Gastrocnemius medialis (tissue), 4 donors: ENCODE results near the gene DNAJC17. TPM values are rescaled to one million over a fixed set of nuclear protein-coding genes. Genes with fewer than 3 reads are reported as not detected.

Source experiments
- ATAC-seq, 2 donors: fragments of 150-250 bp; one replicate each; pipeline ENCODE4 v1.9.1; 2016
- DNase-seq, 2 donors: peaks; one replicate each; pipeline ENCODE4 v3.0.0-alpha.2; 2019
- H3K27ac ChIP-seq, 4 donors: fragments of 200-600 bp; sonication (generic); 1 replicate in 1 of 4; 2 replicates in 3 of 4; pipeline ENCODE4 v1.5.1; 2016 to 2018; ENCODE audit warnings: mild to moderate bottlenecking in 2 of 4, moderate library complexity in 1 of 4
- H3K27me3 ChIP-seq, 3 donors: fragments of 200-600 bp; sonication (generic) in 2 of 3; 1 replicate in 1 of 3; 2 replicates in 2 of 3; pipeline versions ENCODE4 v1.5.1 to v1.6.0; 2016 to 2019; ENCODE audit warnings: mild to moderate bottlenecking in 1 of 3, moderate library complexity in 1 of 3
- H3K36me3 ChIP-seq, 2 donors: fragments of 200-600 bp; sonication (generic) in 1 of 2; one replicate each; pipeline ENCODE4 v1.5.1; 2017 to 2018
- H3K4me1 ChIP-seq, 2 donors: fragments of 200-600 bp; sonication (generic) in 1 of 2; one replicate each; pipeline ENCODE4 v1.5.1; 2016 to 2017; ENCODE audit warnings: mild to moderate bottlenecking in 2 of 2
- H3K4me3 ChIP-seq, 4 donors: fragments of 200-600 bp; sonication (generic) in 3 of 4; 1 replicate in 1 of 4; 2 replicates in 3 of 4; pipeline ENCODE4 v1.5.1; 2016 to 2019; ENCODE audit warnings: mild to moderate bottlenecking in 2 of 4
- H3K9me3 ChIP-seq, 3 donors: fragments of 200-600 bp; sonication (generic) in 2 of 3; 1 replicate in 1 of 3; 2 replicates in 2 of 3; pipeline ENCODE4 v1.5.1; 2016 to 2019
- POLR2A ChIP-seq, 2 donors: fragments of 450-650 bp; IDR thresholded peaks; one replicate each; pipeline ENCODE4 v1.6.1; 2017; ENCODE audit warnings: antibody characterized with exemption in 2 of 2, mild to moderate bottlenecking in 2 of 2, moderate library complexity in 2 of 2
- in situ Hi-C, 4 donors: fragments of 200-750 bp; cut with MboI; loops; one replicate each; pipeline versions ENCODE4 v1.15.0 to v1.8.0; 2017; ENCODE audit warnings: low sequenced_read_pairs in 4 of 4
- intact Hi-C: fragments of 100-400 bp; cut with DNase I; formaldehyde crosslinking; loops from one replicate; pipeline ENCODE4 v1.15.1; 2023; ENCODE audit warnings: low total_unique reads
- total RNA-seq, 4 donors: library from RNA; depleted of rRNA; stranded (reverse); fragments of >200 nt; gene quantifications; one replicate each; pipeline versions ENCODE4 v1.1.0 to v1.2.3, GENCODE V29; 2016
- TF ChIP-seq, protein P1 (sequence below), 5 experiments: fragments of 450-650 bp in 3 of 5; fragments of 200-600 bp in 2 of 5; sonication (generic) in 2 of 5; IDR thresholded peaks in 4 of 5; conservative IDR thresholded peaks in 1 of 5; 1 replicate in 4 of 5; 2 replicates in 1 of 5; pipeline ENCODE4 v1.5.1; 2016 to 2019; ENCODE audit warnings: antibody characterized with exemption in 5 of 5, mild to moderate bottlenecking in 3 of 5, moderate library complexity in 3 of 5

DNAJC17 gene
- total RNA-seq, 4 donors from 2014 or later: 5.3 to 25.0 (median 11.4) TPM

DNA sequence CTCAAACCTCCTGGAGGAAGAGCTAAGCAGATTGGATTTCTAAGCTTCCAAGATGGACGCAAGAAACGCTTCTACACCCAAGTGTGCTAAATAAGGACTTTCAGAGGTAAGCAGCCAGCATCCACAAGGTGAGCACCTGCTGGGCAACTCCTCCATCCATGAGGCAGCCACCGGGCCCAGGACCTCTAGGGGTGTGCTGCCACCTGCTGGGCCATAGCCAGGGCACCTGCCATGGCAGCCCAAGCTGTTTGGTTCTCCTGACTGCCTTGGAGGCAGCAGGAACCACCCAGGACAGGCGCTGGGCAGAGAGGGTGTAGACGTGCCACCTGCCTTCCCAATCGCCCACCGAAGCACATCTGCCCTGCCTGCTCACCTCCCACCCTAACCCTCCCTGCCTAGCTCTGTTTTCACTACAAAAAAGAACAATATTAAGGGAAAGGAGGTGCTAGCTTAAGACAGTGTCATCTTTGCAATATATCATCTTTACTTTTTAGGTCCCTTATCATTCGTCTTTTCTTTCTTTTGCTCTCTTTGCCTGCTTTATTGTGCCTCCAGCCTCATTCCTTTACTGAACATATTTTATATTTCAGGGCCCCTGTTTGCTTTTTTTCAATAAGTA, 24.6 kb downstream of the DNAJC17 start:
- H3K9me3 ChIP-seq: no peaks in the 10 kb centered on the region
- H3K4me3 ChIP-seq: no peak overlapping the region
- DNase-seq (peak in 1 of 2 donors; percentile 38), ATAC-seq (peak in 1 of 2 donors; percentile 51)
- peaks cover 0 to 24% of the 10 kb centered on the region in 2 donors for H3K36me3 ChIP-seq
- no peak for TF ChIP-seq POLR2A (IDR thresholded peaks at IDR 0.05)
- TF ChIP-seq, protein P1, sequence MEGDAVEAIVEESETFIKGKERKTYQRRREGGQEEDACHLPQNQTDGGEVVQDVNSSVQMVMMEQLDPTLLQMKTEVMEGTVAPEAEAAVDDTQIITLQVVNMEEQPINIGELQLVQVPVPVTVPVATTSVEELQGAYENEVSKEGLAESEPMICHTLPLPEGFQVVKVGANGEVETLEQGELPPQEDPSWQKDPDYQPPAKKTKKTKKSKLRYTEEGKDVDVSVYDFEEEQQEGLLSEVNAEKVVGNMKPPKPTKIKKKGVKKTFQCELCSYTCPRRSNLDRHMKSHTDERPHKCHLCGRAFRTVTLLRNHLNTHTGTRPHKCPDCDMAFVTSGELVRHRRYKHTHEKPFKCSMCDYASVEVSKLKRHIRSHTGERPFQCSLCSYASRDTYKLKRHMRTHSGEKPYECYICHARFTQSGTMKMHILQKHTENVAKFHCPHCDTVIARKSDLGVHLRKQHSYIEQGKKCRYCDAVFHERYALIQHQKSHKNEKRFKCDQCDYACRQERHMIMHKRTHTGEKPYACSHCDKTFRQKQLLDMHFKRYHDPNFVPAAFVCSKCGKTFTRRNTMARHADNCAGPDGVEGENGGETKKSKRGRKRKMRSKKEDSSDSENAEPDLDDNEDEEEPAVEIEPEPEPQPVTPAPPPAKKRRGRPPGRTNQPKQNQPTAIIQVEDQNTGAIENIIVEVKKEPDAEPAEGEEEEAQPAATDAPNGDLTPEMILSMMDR (IDR thresholded peaks at IDR 0.05 in 4 of 5, conservative IDR thresholded peaks at IDR 0.05 in 1 of 5): peak in 4 of 5 experiments; percentile 21 to 50 (median 44)
- H3K4me1 ChIP-seq: peaks cover 0 to 11% of the 10 kb centered on the region in 2 donors
- H3K27ac ChIP-seq: no peak overlapping the region
- intact Hi-C loops (no loop called here), in situ Hi-C loops (loop anchor here in 1 of 4 donors (25.0 kb wide), 1 partner anchor 95 kb away; the partner anchor contains the start of gene RAD51)
- no peaks in the 10 kb centered on the region for H3K27me3 ChIP-seq

DNA sequence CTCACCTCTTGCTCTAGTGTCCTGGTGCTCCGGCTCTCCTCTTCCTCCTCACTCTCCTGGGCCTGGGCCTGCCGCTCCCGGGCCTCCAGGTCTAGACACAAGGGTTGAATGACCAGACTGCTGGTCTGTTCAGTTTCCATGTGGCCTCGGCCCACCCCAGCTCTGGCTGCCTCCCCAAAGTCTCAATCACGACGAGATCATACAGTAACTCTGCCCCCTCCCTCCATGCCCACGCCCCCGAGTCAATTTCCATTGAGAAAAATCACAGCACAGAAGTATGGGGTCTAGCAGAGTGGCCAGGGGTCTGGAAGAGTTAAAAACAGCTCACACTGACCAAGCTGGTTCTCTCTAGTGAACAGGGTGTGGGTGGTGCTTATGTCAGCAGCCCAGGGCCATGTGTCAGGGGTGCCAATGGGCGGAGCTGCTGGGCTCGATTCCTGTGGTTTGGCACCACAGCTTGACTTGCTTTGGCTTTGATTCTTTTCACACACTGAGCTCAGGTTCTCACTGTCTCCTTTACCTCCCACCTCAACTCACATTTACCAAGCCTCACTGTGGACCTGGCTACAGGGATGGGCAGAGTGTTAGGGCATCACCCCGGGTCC, 30.6 kb downstream of the DNAJC17 start:
- Histone ChIP-seq H3K27ac (peak overlapping the region; percentile 18 to 70 (median 48)), H3K36me3 (peaks cover 0 to 75% of the 10 kb centered on the region in 2 donors), H3K4me1 (peaks cover 7 to 10% of the 10 kb centered on the region in 2 donors), H3K4me3 (no peak overlapping the region), H3K27me3 (no peaks in the 10 kb centered on the region), H3K9me3 (no peaks in the 10 kb centered on the region)
- peak; percentile 91 to 97 for ATAC-seq
- in situ Hi-C loops: loop anchor here in 1 of 4 donors (25.0 kb wide), 1 partner anchor 89 kb away; the partner anchor contains the start of gene RAD51
- intact Hi-C loops: no loop called here
- TF ChIP-seq, protein P1 (IDR thresholded peaks at IDR 0.05 in 4 of 5, conservative IDR thresholded peaks at IDR 0.05 in 1 of 5): no peak
- no peak for TF ChIP-seq POLR2A (IDR thresholded peaks at IDR 0.05)
- peak; percentile 70 to 78 for DNase-seq

DNA sequence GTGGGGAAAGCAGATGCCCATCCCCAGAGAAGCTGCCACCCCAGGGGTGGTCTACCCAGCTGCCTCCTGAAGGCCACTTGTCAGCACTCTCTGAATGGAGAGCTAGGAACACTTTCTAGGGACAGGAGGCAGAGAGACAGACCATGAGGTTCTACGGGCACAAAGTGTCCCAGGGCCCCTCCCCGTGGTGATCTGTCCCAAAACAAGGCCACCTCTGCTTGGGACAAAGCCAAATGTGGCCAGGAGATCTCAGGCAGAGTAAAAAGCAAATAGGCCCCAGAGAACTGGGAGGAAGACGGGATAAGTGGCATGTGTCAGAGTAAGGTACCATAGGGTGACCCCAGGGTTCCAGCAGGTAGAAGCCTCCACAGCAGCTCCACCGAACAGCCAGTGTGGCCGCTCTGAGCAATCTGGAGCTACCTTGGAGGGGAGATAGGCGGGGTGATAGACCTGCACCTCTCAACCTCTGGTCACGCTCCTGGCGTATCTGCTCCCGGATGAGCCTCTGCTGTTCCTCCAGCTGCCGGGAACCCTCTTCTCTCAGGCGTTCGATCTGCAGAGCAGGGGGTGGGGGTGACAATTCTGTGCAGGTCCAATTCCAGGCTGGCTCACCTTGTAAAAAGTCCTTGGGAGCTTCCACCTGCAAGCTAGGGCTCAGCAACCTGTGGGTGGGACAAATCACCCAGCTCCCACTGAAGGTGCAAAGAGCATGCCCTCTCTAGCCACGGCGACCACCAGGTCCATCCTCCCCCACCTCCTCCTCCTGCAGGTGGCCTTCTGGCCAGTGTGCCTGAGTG, 31.3 kb downstream of the DNAJC17 start:
- Histone ChIP-seq H3K4me1 (peaks cover 7 to 10% of the 10 kb centered on the region in 2 donors), H3K36me3 (peaks cover 0 to 79% of the 10 kb centered on the region in 2 donors), H3K27ac (peak overlapping the region; percentile 18 to 70 (median 48)), H3K4me3 (no peak overlapping the region), H3K27me3 (no peaks in the 10 kb centered on the region), H3K9me3 (no peaks in the 10 kb centered on the region)
- intact Hi-C loops: no loop called here
- TF ChIP-seq POLR2A (IDR thresholded peaks at IDR 0.05): no peak
- TF ChIP-seq, protein P1 (IDR thresholded peaks at IDR 0.05 in 4 of 5, conservative IDR thresholded peaks at IDR 0.05 in 1 of 5): no peak
- ATAC-seq (peak in 1 of 2 donors; percentile 34), DNase-seq (no peak)
- in situ Hi-C loops: loop anchor here in 1 of 4 donors (25.0 kb wide), 1 partner anchor 89 kb away; the partner anchor contains the start of gene RAD51

DNA sequence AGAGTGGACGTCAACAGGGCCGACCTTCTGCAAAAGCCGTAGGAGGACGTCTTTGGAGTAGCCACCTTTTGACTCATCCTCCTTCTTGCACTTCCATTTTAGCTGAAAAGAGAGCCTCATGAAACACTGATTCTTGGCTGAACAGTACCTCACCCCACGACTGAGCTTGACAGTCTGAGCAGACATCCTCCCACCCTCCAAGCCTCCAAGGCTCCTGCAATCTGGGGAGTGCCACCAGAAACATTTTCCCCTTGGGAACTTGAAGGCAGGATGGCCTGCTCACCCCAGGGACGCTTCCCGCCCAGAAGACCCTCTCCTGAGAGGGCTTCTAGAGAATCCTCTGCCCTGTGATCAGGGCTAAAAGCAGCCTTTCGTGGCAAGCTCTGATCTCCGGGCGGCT, 32.3 kb downstream of the DNAJC17 start:
- Histone ChIP-seq H3K9me3 (no peaks in the 10 kb centered on the region), H3K36me3 (peaks cover 0 to 78% of the 10 kb centered on the region in 2 donors), H3K4me3 (no peak overlapping the region), H3K4me1 (peaks cover 7 to 10% of the 10 kb centered on the region in 2 donors), H3K27ac (no peak overlapping the region), H3K27me3 (no peaks in the 10 kb centered on the region)
- DNase-seq (no peak), ATAC-seq (no peak)
- in situ Hi-C loops: loop anchor here in 1 of 4 donors (25.0 kb wide), 1 partner anchor 88 kb away; the partner anchor contains the start of gene RAD51
- intact Hi-C loops: no loop called here
- no peak for TF ChIP-seq POLR2A (IDR thresholded peaks at IDR 0.05)
- TF ChIP-seq, protein P1 (IDR thresholded peaks at IDR 0.05 in 4 of 5, conservative IDR thresholded peaks at IDR 0.05 in 1 of 5): no peak
